Karpas-422 (cell line): ENCODE data around the gene COL12A1. TPM values are rescaled to one million over a fixed set of nuclear protein-coding genes. Genes with fewer than 3 reads are reported as not detected.

Experiments
- DNase-seq: peaks from one replicate; pipeline ENCODE4 v3.0.0-alpha.2; 2015
- H2AFZ ChIP-seq: fragments of 200-600 bp; sonication (generic); 2 replicates; pipeline ENCODE4 v1.6.1; 2014; ENCODE audit warnings: antibody characterized with exemption, low read length, mixed read lengths
- H3K27ac ChIP-seq: fragments of 200-600 bp; sonication (generic); 2 replicates; pipeline ENCODE4 v1.5.1; 2014; ENCODE audit warnings: mild to moderate bottlenecking, low read length, moderate library complexity
- H3K27me3 ChIP-seq: fragments of 200-600 bp; sonication (generic); 2 replicates; pipeline ENCODE4 v1.6.1; 2014; ENCODE audit warnings: low read length, mixed read lengths
- H3K36me3 ChIP-seq: fragments of 200-600 bp; sonication (generic); 2 replicates; pipeline ENCODE4 v1.6.1; 2014; ENCODE audit warnings: low read length, mixed read lengths; ENCODE audit not compliant: insufficient read depth
- H3K4me1 ChIP-seq: fragments of 200-600 bp; sonication (generic); 2 replicates; pipeline ENCODE4 v1.6.1; 2014; ENCODE audit warnings: mild to moderate bottlenecking, low read length, mixed read lengths
- H3K4me2 ChIP-seq: fragments of 200-600 bp; sonication (generic); 2 replicates; pipeline ENCODE4 v1.6.1; 2014; ENCODE audit warnings: low read length, low read depth, mild to moderate bottlenecking; ENCODE audit not compliant: poor library complexity, severe bottlenecking
- H3K4me3 ChIP-seq: fragments of 200-600 bp; sonication (generic); 2 replicates; pipeline ENCODE4 v1.5.1; 2014; ENCODE audit warnings: mild to moderate bottlenecking, antibody characterized with exemption, low read length, mixed read lengths
- H3K79me2 ChIP-seq: fragments of 200-600 bp; sonication (generic); 2 replicates; pipeline ENCODE4 v1.6.1; 2014; ENCODE audit warnings: mild to moderate bottlenecking, low read length, mixed read lengths
- H3K9ac ChIP-seq: fragments of 200-600 bp; sonication (generic); 2 replicates; pipeline ENCODE4 v1.6.0; 2014; ENCODE audit warnings: low read length
- H3K9me2 ChIP-seq: fragments of 200-600 bp; sonication (generic), shearing (Covaris generic); replicated peaks from 2 replicates; pipeline ENCODE4 v1.6.0; 2014; ENCODE audit warnings: mild to moderate bottlenecking, low read length, moderate library complexity; ENCODE audit not compliant: insufficient read depth
- H3K9me3 ChIP-seq: fragments of 300-700, 200-600 bp; sonication (generic); 2 replicates; pipeline ENCODE4 v1.6.1; 2014; ENCODE audit warnings: low read length, mixed read lengths
- H4K20me1 ChIP-seq: fragments of 200-600 bp; sonication (generic); 2 replicates; pipeline ENCODE4 v1.6.1; 2014; ENCODE audit warnings: mild to moderate bottlenecking, antibody characterized with exemption, low read length, low read depth; ENCODE audit not compliant: insufficient read depth
- total RNA-seq: library from RNA; depleted of rRNA; stranded (reverse); fragments of >200 nt; shearing (Covaris generic); gene quantifications from 2 replicates; pipeline ENCODE4 v1.2.3, GENCODE V29; 2014; ENCODE audit warnings: low replicate concordance

COL12A1 gene
- total RNA-seq, 1 experiment from 2014 or later = not detected

- Histone ChIP-seq H3K9me3 (no peaks in the 10 kb centered on the region), H3K4me3 (no peak overlapping the region), H3K27me3 (no peaks in the 10 kb centered on the region), H3K27ac (no peak overlapping the region), H3K4me2 (no peak overlapping the region), H3K9ac (no peak overlapping the region), H2AFZ (no peak overlapping the region), H3K9me2 (no peaks in the 10 kb centered on the region), H3K36me3 (no peaks in the 10 kb centered on the region), H3K4me1 (no peaks in the 10 kb centered on the region), H4K20me1 (no peaks in the 10 kb centered on the region), H3K79me2 (no peaks in the 10 kb centered on the region)
- no peak for DNase-seq
Observed at GRCh38 chr6:75089921-75090320, 115.9 kb downstream of the COL12A1 start.

- H3K79me2 ChIP-seq = no peaks in the 10 kb centered on the region
- H2AFZ ChIP-seq = no peak overlapping the region
- H3K9me2 ChIP-seq = no peaks in the 10 kb centered on the region
- H3K4me3 ChIP-seq = no peak overlapping the region
- H3K4me1 ChIP-seq = no peaks in the 10 kb centered on the region
- H3K4me2 ChIP-seq = no peak overlapping the region
- H3K36me3 ChIP-seq = no peaks in the 10 kb centered on the region
- no peaks in the 10 kb centered on the region for H3K27me3 ChIP-seq
- H3K27ac ChIP-seq = no peak overlapping the region
- H3K9ac ChIP-seq = no peak overlapping the region
- H4K20me1 ChIP-seq = no peaks in the 10 kb centered on the region
- no peaks in the 10 kb centered on the region for H3K9me3 ChIP-seq
- DNase-seq = no peak
Observed at GRCh38 chr6:75089151-75089897, 116.5 kb downstream of the COL12A1 start.

DNA sequence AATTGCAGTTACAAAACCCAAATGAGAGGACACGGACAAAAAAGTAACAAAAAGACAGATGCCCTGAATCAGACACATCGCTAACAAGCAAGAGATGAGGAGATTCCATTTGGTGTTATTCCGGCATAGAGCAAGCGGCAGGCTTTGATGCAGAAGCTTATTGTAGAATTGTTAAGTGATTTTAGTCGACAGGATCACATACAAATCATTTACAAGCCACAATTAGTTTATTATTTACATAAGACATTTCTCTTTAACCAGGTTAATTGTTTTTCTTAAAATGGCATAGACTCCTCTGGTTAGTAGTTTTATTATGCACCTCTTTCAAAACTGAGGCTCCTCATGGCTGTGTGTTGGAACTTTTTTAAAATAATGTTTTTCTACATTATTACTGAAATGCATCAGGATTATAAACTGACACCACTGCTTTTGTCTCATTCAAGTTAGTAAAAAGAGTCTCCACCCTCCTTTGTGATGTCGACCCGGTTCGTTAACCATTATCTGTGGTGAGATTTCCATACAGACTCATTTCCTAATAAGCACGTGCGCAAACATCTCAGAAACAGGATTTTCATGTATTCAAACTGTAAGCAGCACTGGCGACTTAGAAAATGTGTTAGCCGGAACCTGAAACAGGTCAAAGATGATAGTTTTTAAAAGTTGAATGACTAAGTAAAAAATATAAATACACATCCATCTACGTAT is 119.8 kb downstream of the COL12A1 start:
- no peaks in the 10 kb centered on the region for H4K20me1 ChIP-seq
- DNase-seq = no peak

DNA sequence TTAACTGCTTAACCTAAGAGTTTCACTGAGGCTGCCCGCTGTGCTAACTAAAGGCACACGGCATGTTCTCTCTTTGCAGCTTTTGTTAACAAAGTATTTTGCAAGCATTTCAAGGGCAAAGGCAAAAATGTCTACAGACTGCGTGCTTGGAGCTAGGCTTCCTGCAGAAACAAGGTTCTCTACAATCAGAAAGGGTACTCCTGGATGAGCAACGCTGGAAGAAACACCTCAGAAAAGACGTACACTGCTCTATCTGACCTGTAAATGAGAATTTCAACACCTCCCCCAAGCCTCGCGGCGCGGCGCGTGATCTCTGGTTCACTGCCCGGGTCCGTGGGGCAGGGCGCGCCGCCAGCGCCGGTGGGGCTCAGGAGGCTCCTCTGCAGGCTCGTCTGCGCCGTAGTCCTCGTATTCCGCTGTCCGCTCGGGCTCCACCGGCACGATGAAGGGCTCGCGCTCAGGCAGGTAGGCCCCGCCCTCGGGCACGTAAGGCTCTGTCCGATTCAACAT is 120.9 kb downstream of the COL12A1 start:
- no peak overlapping the region for H3K4me2 ChIP-seq
- no peaks in the 10 kb centered on the region for H4K20me1 ChIP-seq
- no peak overlapping the region for H3K4me3 ChIP-seq
- no peaks in the 10 kb centered on the region for H3K79me2 ChIP-seq
- no peak overlapping the region for H3K27ac ChIP-seq
- no peaks in the 10 kb centered on the region for H3K36me3 ChIP-seq
- no peaks in the 10 kb centered on the region for H3K27me3 ChIP-seq
- no peaks in the 10 kb centered on the region for H3K9me3 ChIP-seq
- H3K9ac ChIP-seq = no peak overlapping the region
- H3K9me2 ChIP-seq = no peaks in the 10 kb centered on the region
- no peaks in the 10 kb centered on the region for H3K4me1 ChIP-seq
- no peak overlapping the region for H2AFZ ChIP-seq
- DNase-seq = no peak

More for the DNA sequence above, 119.8 kb downstream of the COL12A1 start:
- H3K9me3 ChIP-seq = no peaks in the 10 kb centered on the region
- no peaks in the 10 kb centered on the region for H3K27me3 ChIP-seq
- no peak overlapping the region for H3K4me2 ChIP-seq
- H3K36me3 ChIP-seq = no peaks in the 10 kb centered on the region
- H3K4me3 ChIP-seq = no peak overlapping the region
- H3K4me1 ChIP-seq = no peaks in the 10 kb centered on the region
- no peak overlapping the region for H3K9ac ChIP-seq
- no peaks in the 10 kb centered on the region for H3K79me2 ChIP-seq
- no peak overlapping the region for H3K27ac ChIP-seq
- H2AFZ ChIP-seq = no peak overlapping the region
- no peaks in the 10 kb centered on the region for H3K9me2 ChIP-seq

- Histone ChIP-seq H3K79me2 (no peaks in the 10 kb centered on the region), H3K4me3 (no peak overlapping the region), H3K4me2 (no peak overlapping the region), H4K20me1 (no peaks in the 10 kb centered on the region), H3K36me3 (no peaks in the 10 kb centered on the region), H3K9me3 (no peaks in the 10 kb centered on the region), H3K27ac (no peak overlapping the region), H2AFZ (no peak overlapping the region), H3K9me2 (no peaks in the 10 kb centered on the region), H3K4me1 (no peaks in the 10 kb centered on the region), H3K9ac (no peak overlapping the region), H3K27me3 (no peaks in the 10 kb centered on the region)
- DNase-seq = no peak
Observed at GRCh38 chr6:75084018-75084417, 121.8 kb downstream of the COL12A1 start.

- H3K27me3 ChIP-seq = no peaks in the 10 kb centered on the region
- no peak overlapping the region for H3K9ac ChIP-seq
- H3K9me3 ChIP-seq = no peaks in the 10 kb centered on the region
- H3K36me3 ChIP-seq = no peaks in the 10 kb centered on the region
- H3K4me1 ChIP-seq = no peaks in the 10 kb centered on the region
- no peaks in the 10 kb centered on the region for H4K20me1 ChIP-seq
- H3K4me2 ChIP-seq = no peak overlapping the region
- H3K9me2 ChIP-seq = no peaks in the 10 kb centered on the region
- H3K4me3 ChIP-seq = no peak overlapping the region
- no peak for DNase-seq
- no peak overlapping the region for H2AFZ ChIP-seq
- H3K79me2 ChIP-seq = no peaks in the 10 kb centered on the region
- no peak overlapping the region for H3K27ac ChIP-seq
Observed at GRCh38 chr6:75081921-75082320, 123.9 kb downstream of the COL12A1 start.

GRCh38 chr6:75081047-75081446 is 124.8 kb downstream of the COL12A1 start:
- Histone ChIP-seq H3K9ac (no peak overlapping the region), H3K4me3 (no peak overlapping the region), H3K4me1 (no peaks in the 10 kb centered on the region), H3K79me2 (no peaks in the 10 kb centered on the region), H3K36me3 (no peaks in the 10 kb centered on the region), H3K9me3 (no peaks in the 10 kb centered on the region), H3K9me2 (no peaks in the 10 kb centered on the region), H3K27ac (no peak overlapping the region), H3K4me2 (no peak overlapping the region), H3K27me3 (no peaks in the 10 kb centered on the region), H4K20me1 (no peaks in the 10 kb centered on the region), H2AFZ (no peak overlapping the region)
- DNase-seq = no peak

DNA sequence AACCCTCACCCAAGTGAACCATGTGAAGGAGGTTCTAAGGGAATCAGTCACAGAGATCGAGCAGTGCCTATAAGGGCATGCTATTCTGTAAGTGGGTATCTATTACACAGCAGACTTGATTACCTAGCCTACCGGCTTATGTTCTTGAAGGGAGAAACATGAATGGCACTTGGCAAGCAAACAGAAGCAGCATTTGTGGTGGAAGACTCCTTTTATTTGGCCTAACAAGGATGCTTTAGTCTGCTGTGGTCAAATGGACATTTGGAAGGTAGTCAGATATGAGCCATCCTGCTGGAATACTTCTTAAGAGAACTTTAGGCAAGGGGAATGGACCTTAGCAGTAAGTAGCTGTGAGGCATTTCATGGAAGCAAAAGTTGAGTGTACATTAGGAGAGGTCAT is 126.3 kb downstream of the COL12A1 start:
- no peaks in the 10 kb centered on the region for H3K9me3 ChIP-seq
- no peak overlapping the region for H3K27ac ChIP-seq
- no peaks in the 10 kb centered on the region for H3K27me3 ChIP-seq
- H3K4me1 ChIP-seq = no peaks in the 10 kb centered on the region
- H3K36me3 ChIP-seq = no peaks in the 10 kb centered on the region
- DNase-seq = no peak
- H4K20me1 ChIP-seq = no peaks in the 10 kb centered on the region
- no peak overlapping the region for H3K9ac ChIP-seq
- H3K4me2 ChIP-seq = no peak overlapping the region
- H3K4me3 ChIP-seq = no peak overlapping the region
- H3K79me2 ChIP-seq = no peaks in the 10 kb centered on the region
- no peaks in the 10 kb centered on the region for H3K9me2 ChIP-seq
- H2AFZ ChIP-seq = no peak overlapping the region
